ENCODE measurements around the gene TNIK.
"Not testable (repeated sequence)": the region's sequence is repeated elsewhere in the genome, so short reads cannot be mapped to it uniquely, and the experiment has no call there.

Gene TNIK

GRCh38 chr3:171287761-171288160 is 172.4 kb downstream of the TNIK start:
- not testable (repeated sequence) for H3K9me3 Mint-ChIP-seq; H3K4me3 Mint-ChIP-seq; H3K27me3 Mint-ChIP-seq (ENCODE audit: low read depth); DNase-seq (ENCODE audit: low spot score)
- Mint-ChIP-seq H3K36me3 (ENCODE audit: low read depth) (peaks cover 20% of the 10 kb centered on the region), H3K27ac (peak overlapping the region; percentile 76), H3K4me1 (ENCODE audit: low read depth) (peaks cover 63% of the 10 kb centered on the region)

DNA sequence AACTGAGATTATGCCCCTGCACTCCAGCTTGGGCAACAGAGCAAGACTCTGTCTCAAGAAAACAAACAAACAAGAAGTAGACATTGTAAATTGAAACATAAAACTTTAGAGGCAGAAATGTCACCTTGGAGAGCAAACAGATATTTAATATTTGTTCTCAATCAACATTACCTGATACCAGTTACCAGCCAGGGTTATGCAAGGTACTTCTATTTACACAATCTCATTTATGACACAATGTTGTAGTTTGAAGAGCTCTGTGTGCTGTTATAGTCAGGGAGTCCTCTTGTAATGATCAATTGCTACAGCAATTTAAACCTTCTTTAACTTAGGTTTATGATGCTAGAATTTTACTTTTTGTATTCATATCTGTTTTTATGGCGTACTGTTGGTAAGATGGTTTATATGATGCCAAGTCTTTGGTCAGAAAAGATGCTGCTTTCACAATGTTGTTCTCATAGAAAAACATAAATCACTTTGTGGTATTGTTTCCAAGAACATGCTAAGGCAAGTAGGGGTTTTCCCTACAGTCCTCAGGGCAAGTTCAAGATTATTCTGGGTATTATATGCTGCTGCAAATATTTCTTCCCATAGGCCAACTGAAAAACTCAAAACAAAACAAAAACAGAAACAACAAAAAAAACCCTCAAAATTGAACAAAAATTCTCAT is 173.5 kb downstream of the TNIK start:
- H3K9me3 Mint-ChIP-seq, result peaks cover 8% of the 10 kb centered on the region
- DNase-seq (ENCODE audit: low spot score), result no peak
- H3K27ac Mint-ChIP-seq, result peak overlapping the region; percentile 76
- H3K4me1 Mint-ChIP-seq (ENCODE audit: low read depth), result peaks cover 65% of the 10 kb centered on the region
- H3K4me3 Mint-ChIP-seq, result peak overlapping the region; percentile 56
- peaks cover 23% of the 10 kb centered on the region for H3K36me3 Mint-ChIP-seq (ENCODE audit: low read depth)
- H3K27me3 Mint-ChIP-seq (ENCODE audit: low read depth), result no peaks in the 10 kb centered on the region

DNA sequence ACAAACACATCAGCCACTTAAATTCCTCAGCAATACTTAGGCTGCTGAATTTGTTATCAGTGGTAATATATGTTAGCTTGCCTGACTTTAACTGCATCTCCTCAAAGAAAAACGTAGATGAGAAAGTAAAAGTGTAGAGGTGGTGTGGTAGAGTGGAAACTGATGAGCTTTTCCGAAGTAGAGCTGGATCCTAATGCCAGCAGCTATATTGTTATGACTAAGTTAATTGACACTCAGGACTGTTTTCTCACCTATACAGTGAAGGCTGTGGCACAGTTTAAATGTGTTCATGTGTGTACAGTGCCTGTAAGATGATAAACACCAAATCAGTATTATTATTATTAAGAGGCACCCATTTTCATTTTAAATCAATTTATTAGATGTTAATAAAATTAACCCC is 174.9 kb downstream of the TNIK start:
- peaks cover 62% of the 10 kb centered on the region for H3K4me1 Mint-ChIP-seq (ENCODE audit: low read depth)
- H3K27me3 Mint-ChIP-seq (ENCODE audit: low read depth), result no peaks in the 10 kb centered on the region
- no peak for DNase-seq (ENCODE audit: low spot score)
- peak overlapping the region; percentile 59 for H3K27ac Mint-ChIP-seq
- H3K4me3 Mint-ChIP-seq, result peak overlapping the region; percentile 22
- H3K36me3 Mint-ChIP-seq (ENCODE audit: low read depth), result peaks cover 24% of the 10 kb centered on the region
- peaks cover 16% of the 10 kb centered on the region for H3K9me3 Mint-ChIP-seq

DNA sequence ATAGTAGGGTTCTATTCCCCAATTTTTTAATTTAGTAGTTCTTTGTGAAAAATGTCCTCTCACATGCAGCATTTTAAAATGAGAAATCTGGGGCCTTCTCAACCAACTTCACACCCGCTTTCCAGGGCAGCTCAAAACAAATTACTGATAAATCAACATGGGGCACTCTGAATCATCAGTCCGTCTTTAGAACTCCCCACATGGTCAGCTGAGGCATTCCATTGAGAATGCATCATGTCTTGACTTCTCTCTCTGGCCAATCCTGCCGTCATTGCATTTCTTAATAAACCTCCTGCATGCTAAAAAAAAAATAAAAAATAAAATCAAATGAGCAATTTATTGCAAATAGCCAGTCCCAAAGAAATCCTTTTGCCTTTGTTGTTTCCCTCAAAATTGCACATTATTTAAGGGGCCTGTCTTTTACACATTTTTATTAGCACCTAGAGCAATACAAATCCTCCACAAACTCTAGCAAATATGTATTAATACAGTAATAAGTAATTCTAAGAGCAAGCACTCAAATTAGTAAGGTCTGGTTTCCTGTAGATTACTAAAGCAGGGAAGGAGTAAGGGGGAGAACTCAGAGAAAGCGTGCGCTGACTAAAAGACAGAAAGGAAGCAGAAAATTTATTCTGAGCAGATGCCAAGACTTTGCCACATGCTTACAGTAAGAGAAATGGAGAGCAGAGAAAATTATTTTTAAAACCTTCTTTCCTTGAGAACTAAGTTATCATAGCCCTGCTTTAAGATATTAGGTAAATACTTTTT is 175.7 kb downstream of the TNIK start:
- Mint-ChIP-seq H3K27me3 (ENCODE audit: low read depth) (no peaks in the 10 kb centered on the region), H3K4me3 (peak overlapping the region; percentile 28), H3K36me3 (ENCODE audit: low read depth) (peaks cover 24% of the 10 kb centered on the region), H3K9me3 (peaks cover 16% of the 10 kb centered on the region), H3K4me1 (ENCODE audit: low read depth) (peaks cover 69% of the 10 kb centered on the region), H3K27ac (peak overlapping the region; percentile 70)
- no peak for DNase-seq (ENCODE audit: low spot score)

DNA sequence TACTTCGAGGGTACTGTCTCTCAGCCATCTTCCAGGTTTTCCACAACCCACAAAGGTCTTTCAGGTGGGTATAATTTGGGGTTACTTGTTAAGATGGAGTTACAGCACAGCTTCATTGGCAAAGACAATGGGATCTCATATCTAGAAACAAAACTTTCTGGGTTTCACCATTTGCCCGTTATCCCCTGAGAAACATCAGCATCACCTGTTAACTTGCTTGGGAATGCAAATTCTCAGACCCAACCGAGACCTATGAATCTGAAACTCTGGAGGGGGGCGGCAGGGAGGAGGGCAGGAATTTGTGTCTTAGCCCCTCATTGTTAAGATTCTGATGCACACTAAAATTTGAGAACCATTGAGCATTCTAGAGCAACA is 176.4 kb downstream of the TNIK start:
- no peak for DNase-seq (ENCODE audit: low spot score)
- Mint-ChIP-seq H3K4me3 (no peak overlapping the region), H3K36me3 (ENCODE audit: low read depth) (peaks cover 22% of the 10 kb centered on the region), H3K27ac (peak overlapping the region; percentile 44), H3K27me3 (ENCODE audit: low read depth) (no peaks in the 10 kb centered on the region), H3K9me3 (peaks cover 12% of the 10 kb centered on the region), H3K4me1 (ENCODE audit: low read depth) (peaks cover 67% of the 10 kb centered on the region)

DNA sequence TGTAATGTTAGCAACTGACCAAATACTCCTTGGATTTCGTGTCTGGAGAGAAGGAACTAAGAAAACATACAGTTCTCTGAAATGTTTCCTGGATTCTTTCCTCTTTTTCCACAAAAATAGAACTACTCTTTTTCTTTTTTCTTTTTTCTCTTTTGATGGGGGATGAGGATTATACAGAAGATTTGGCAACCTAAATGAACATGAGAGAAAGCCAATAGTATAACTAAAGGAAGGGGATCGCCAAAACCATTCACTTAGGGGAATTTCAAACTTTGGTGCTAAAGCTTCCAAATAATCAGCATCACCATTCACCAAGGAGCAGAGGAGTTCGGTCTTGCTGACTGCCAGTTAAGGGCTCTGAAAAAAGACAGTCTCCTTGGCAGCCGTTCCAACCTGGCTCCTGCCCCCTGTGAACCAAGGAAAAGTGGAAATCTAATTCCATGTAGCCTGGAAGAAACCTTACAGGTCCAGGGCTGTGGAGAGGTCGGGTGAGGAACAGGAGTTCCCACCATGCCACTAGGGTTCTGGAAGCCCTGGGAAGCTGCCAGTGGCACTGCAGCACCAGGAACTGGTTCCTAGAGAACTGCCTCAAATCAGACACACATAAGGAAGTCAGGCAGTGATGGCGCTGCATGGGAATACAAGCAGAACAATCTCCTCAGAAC is 176.9 kb downstream of the TNIK start:
- H3K36me3 Mint-ChIP-seq (ENCODE audit: low read depth), result peaks cover 21% of the 10 kb centered on the region
- no peak overlapping the region for H3K4me3 Mint-ChIP-seq

GRCh38 chr3:171282041-171282440 is 178.2 kb downstream of the TNIK start:
- DNase-seq (ENCODE audit: low spot score), result no peak
- Mint-ChIP-seq H3K27ac (no peak overlapping the region), H3K4me1 (ENCODE audit: low read depth) (peaks cover 76% of the 10 kb centered on the region), H3K36me3 (ENCODE audit: low read depth) (peaks cover 17% of the 10 kb centered on the region), H3K9me3 (peaks cover 12% of the 10 kb centered on the region), H3K4me3 (no peak overlapping the region), H3K27me3 (ENCODE audit: low read depth) (no peaks in the 10 kb centered on the region)

More for the DNA sequence above, 176.9 kb downstream of the TNIK start:
- H3K4me1 Mint-ChIP-seq (ENCODE audit: low read depth), result peaks cover 70% of the 10 kb centered on the region
- H3K27me3 Mint-ChIP-seq (ENCODE audit: low read depth), result no peaks in the 10 kb centered on the region
- DNase-seq (ENCODE audit: low spot score), result no peak
- no peak overlapping the region for H3K27ac Mint-ChIP-seq
- peaks cover 12% of the 10 kb centered on the region for H3K9me3 Mint-ChIP-seq

DNA sequence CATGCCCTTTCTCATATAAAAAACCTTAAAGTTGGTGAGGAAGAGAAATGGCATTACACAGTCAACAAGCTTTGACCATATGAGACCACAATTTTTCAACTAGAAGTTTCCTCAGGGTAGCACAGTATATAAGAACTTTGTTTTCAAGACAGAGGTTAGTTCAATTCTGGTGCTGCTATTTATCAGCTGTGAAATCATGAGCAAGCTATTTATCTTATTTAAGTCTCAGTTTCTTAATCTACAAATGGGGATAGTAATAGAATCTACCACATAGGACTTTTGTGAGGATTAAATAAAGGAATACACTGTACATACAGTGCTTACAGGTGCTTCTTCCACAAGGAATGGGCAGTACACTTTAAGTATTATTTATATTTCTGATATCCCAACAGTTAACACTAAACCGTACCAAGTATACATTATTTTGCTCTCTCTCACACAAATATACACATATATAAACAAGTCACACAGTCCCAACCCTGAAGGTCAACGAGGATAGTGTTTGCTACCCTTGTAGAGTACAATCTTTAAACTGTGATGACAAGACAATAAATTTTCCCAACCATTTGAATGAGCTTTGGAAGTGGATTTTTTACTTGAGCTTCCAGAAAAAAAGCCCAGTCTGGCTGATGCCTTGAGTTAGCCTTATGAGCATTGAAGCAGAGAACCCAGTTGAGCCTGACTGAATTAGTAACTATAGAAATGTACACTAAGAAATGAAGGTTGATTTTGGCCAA is 178.8 kb downstream of the TNIK start:
- Mint-ChIP-seq H3K9me3 (peaks cover 12% of the 10 kb centered on the region), H3K4me3 (no peak overlapping the region), H3K27me3 (ENCODE audit: low read depth) (no peaks in the 10 kb centered on the region), H3K27ac (no peak overlapping the region), H3K36me3 (ENCODE audit: low read depth) (peaks cover 17% of the 10 kb centered on the region), H3K4me1 (ENCODE audit: low read depth) (peaks cover 74% of the 10 kb centered on the region)
- DNase-seq (ENCODE audit: low spot score), result no peak

GRCh38 chr3:171279972-171280371 is 180.2 kb downstream of the TNIK start:
- Mint-ChIP-seq H3K36me3 (ENCODE audit: low read depth) (peaks cover 25% of the 10 kb centered on the region), H3K4me3 (no peak overlapping the region), H3K27me3 (ENCODE audit: low read depth) (no peaks in the 10 kb centered on the region), H3K9me3 (peaks cover 20% of the 10 kb centered on the region), H3K4me1 (ENCODE audit: low read depth) (peaks cover 64% of the 10 kb centered on the region), H3K27ac (no peak overlapping the region)
- no peak for DNase-seq (ENCODE audit: low spot score)

DNA sequence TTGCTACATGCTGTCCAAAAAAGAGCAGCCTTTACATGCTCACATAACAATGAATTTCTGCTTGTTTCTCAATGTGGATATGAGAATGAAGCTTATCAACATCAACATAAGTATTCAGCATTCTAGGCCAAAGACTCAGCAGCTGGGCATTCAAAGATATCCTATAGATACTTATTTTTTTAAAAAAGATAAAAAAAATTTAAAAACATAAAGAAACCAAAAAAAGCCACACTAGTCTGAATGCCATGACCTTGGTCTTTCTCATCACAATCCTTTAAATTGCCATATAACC is 182.0 kb downstream of the TNIK start:
- peaks cover 20% of the 10 kb centered on the region for H3K9me3 Mint-ChIP-seq
- no peak overlapping the region for H3K27ac Mint-ChIP-seq
- H3K27me3 Mint-ChIP-seq (ENCODE audit: low read depth), result no peaks in the 10 kb centered on the region
- H3K4me1 Mint-ChIP-seq (ENCODE audit: low read depth), result peaks cover 63% of the 10 kb centered on the region
- no peak for DNase-seq (ENCODE audit: low spot score)
- no peak overlapping the region for H3K4me3 Mint-ChIP-seq
- H3K36me3 Mint-ChIP-seq (ENCODE audit: low read depth), result peaks cover 25% of the 10 kb centered on the region

GRCh38 chr3:171277456-171278298 is 182.5 kb downstream of the TNIK start:
- H3K27ac Mint-ChIP-seq, result no peak overlapping the region
- no peak for DNase-seq (ENCODE audit: low spot score)
- H3K36me3 Mint-ChIP-seq (ENCODE audit: low read depth), result peaks cover 24% of the 10 kb centered on the region
- no peaks in the 10 kb centered on the region for H3K27me3 Mint-ChIP-seq (ENCODE audit: low read depth)
- H3K4me1 Mint-ChIP-seq (ENCODE audit: low read depth), result peaks cover 57% of the 10 kb centered on the region
- peaks cover 20% of the 10 kb centered on the region for H3K9me3 Mint-ChIP-seq
- H3K4me3 Mint-ChIP-seq, result no peak overlapping the region

DNA sequence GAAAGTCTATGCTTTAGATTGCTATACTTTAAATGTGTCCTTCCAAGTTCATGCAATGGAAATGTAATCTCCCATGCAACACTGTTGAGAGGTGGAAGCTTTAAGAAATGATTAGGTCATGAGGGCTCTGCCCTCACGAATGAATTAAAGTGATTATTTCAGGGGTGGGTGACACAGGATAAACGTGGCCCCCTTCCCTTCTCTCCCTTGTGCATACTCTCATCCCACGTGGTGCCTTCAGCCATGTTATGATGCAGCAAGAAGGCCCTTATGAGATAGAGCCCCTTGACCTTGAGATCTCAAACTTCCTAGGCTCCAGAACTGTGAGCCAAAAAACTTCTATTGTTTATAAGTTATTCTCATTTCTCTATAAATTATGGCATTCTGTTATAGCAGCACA is 183.3 kb downstream of the TNIK start:
- Mint-ChIP-seq H3K9me3 (peaks cover 23% of the 10 kb centered on the region), H3K27ac (no peak overlapping the region), H3K4me1 (ENCODE audit: low read depth) (peaks cover 58% of the 10 kb centered on the region), H3K36me3 (ENCODE audit: low read depth) (peaks cover 26% of the 10 kb centered on the region), H3K27me3 (ENCODE audit: low read depth) (no peaks in the 10 kb centered on the region), H3K4me3 (no peak overlapping the region)
- DNase-seq (ENCODE audit: low spot score), result no peak

DNA sequence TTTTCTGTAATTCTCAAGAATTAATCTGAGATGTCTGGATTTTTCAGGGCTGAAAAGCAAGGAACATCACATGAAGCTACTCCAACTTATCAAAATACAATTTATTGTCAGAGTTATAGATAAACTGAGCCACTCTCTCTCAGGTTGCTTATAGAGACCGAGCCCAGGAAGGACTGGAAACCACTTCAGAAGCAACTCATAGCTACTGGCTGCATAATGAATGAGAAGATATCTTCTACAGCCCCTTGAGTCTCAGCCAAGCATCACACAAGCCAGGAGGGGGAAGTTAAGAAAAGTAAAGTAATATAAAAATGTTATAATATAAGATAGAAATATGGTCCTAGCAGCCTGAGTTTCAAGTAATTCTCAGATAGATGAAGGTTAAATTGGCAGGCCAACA is 186.0 kb downstream of the TNIK start:
- H3K36me3 Mint-ChIP-seq (ENCODE audit: low read depth), result peaks cover 21% of the 10 kb centered on the region
- no peaks in the 10 kb centered on the region for H3K27me3 Mint-ChIP-seq (ENCODE audit: low read depth)
- H3K4me1 Mint-ChIP-seq (ENCODE audit: low read depth), result peaks cover 62% of the 10 kb centered on the region
- no peak overlapping the region for H3K4me3 Mint-ChIP-seq
- no peak overlapping the region for H3K27ac Mint-ChIP-seq
- DNase-seq (ENCODE audit: low spot score), result no peak
- peaks cover 13% of the 10 kb centered on the region for H3K9me3 Mint-ChIP-seq
